ENCODE measurements around the gene SSBP3. TPM values are rescaled to one million over a fixed set of nuclear protein-coding genes. Genes with fewer than 3 reads are reported as not detected.

Gene SSBP3
- total RNA-seq, 1 experiment from 2014 or later: 37.5 TPM

DNA sequence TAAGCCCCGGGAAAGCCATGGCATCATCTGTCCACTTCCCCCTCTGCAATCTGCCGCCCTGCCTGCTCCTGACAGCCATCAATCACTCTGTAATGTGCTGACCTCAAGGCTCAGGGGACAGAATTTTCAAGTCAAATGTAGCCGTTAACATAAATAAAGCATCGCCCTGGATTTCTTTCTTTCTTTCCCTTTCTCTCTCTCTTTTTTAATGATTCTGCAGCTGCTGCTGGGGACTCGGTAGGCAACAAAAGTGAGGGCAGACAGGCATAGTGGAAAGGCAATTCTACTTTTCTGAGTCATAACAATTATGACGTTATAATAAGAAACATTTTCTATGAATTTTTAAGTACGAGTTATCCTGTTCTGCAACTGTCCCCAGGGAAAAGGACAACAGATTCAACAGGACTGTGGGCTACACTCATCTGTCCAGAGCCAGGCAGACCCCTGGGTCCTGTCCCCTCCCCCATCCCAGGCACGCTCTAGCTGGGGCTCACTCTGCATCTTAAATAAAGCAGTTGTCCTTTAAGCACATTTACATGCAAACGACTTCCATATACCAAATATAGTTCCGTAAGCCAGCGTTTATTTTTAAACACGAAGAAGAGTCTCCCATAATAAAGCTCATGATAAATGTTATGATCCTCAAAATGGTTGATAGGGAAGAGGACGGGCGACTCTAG is 78.7 kb downstream of the SSBP3 start (continued):
- TF ChIP-seq, protein P1, sequence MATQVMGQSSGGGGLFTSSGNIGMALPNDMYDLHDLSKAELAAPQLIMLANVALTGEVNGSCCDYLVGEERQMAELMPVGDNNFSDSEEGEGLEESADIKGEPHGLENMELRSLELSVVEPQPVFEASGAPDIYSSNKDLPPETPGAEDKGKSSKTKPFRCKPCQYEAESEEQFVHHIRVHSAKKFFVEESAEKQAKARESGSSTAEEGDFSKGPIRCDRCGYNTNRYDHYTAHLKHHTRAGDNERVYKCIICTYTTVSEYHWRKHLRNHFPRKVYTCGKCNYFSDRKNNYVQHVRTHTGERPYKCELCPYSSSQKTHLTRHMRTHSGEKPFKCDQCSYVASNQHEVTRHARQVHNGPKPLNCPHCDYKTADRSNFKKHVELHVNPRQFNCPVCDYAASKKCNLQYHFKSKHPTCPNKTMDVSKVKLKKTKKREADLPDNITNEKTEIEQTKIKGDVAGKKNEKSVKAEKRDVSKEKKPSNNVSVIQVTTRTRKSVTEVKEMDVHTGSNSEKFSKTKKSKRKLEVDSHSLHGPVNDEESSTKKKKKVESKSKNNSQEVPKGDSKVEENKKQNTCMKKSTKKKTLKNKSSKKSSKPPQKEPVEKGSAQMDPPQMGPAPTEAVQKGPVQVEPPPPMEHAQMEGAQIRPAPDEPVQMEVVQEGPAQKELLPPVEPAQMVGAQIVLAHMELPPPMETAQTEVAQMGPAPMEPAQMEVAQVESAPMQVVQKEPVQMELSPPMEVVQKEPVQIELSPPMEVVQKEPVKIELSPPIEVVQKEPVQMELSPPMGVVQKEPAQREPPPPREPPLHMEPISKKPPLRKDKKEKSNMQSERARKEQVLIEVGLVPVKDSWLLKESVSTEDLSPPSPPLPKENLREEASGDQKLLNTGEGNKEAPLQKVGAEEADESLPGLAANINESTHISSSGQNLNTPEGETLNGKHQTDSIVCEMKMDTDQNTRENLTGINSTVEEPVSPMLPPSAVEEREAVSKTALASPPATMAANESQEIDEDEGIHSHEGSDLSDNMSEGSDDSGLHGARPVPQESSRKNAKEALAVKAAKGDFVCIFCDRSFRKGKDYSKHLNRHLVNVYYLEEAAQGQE (IDR thresholded peaks at IDR 0.05; ENCODE audit: low read depth): no peak
- TF ChIP-seq, protein P2, sequence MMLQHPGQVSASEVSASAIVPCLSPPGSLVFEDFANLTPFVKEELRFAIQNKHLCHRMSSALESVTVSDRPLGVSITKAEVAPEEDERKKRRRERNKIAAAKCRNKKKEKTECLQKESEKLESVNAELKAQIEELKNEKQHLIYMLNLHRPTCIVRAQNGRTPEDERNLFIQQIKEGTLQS (IDR thresholded peaks at IDR 0.05): no peak
- TF ChIP-seq EGR1 (IDR thresholded peaks at IDR 0.05; ENCODE audit: low read depth): no peak

- H3K9ac ChIP-seq (ENCODE audit: low read length): no peak overlapping the region
- DNase-seq (ENCODE audit: low read depth, low spot score): no peak
- no peaks in the 10 kb centered on the region for H4K20me1 ChIP-seq (ENCODE audit: insufficient read depth)
- no peak overlapping the region for H2AFZ ChIP-seq (ENCODE audit: low read depth, low read length, poor library complexity, severe bottlenecking)
- no peaks in the 10 kb centered on the region for H3K9me2 ChIP-seq (ENCODE audit: insufficient read depth)
- peaks cover 0 to 3% of the 10 kb centered on the region in 2 experiments; a peak in 1 of 4 replicates for H3K4me1 ChIP-seq (ENCODE audit: control insufficient read depth in 1 of 2, insufficient read depth in 2 of 2, low read length in 2 of 2)
- intact Hi-C loops (cut with micrococcal nuclease): no loop called here
- TF ChIP-seq, protein P2 (IDR thresholded peaks at IDR 0.05): no peak
- no peak for TF ChIP-seq EGR1 (IDR thresholded peaks at IDR 0.05; ENCODE audit: low read depth)
- ChIA-PET CTCF (no interaction called here), RAD21 (ENCODE audit: low non-redundant PET in 1 of 2, low total read pairs in 2 of 2, uncharacterized antibody in 2 of 2, unreplicated experiment in 2 of 2) (no interaction called here), POLR2A (no interaction called here)
- no peak overlapping the region for H3K4me2 ChIP-seq (ENCODE audit: low read length)
- BruUV-seq (replicated peaks): no TSS peak
- no peak overlapping the region for H3K27ac ChIP-seq (ENCODE audit: low read depth, low read length)
- H3K27me3 ChIP-seq (ENCODE audit: insufficient read depth, low read length): no peaks in the 10 kb centered on the region
- H3K36me3 ChIP-seq (ENCODE audit: control insufficient read depth in 1 of 2, insufficient read depth in 2 of 2, low read length in 2 of 2): no peaks in the 10 kb centered on the region
- no peak for ATAC-seq
- no peak overlapping the region for H3K4me3 ChIP-seq (replicated peaks in 1 of 2; ENCODE audit: low read depth in 1 of 2, low read length in 2 of 2)
- H3K9me3 ChIP-seq (ENCODE audit: control insufficient read depth in 1 of 2, insufficient read depth in 1 of 2, low read depth in 1 of 2, low read length in 2 of 2): no peaks in the 10 kb centered on the region
- H3K79me2 ChIP-seq (ENCODE audit: insufficient read depth, low read length): 0 out of 2 replicates have a peak, but pooled peaks cover 2% of the 10 kb centered on the region
Measured at GRCh38 chr1:54326543-54327385, 79.4 kb downstream of the SSBP3 start.
